Fibroblast of upper back skin (primary cell): ENCODE results near the gene LGALSL.
"Not testable (repeated sequence)": the region's sequence is repeated elsewhere in the genome, so short reads cannot be mapped to it uniquely, and the experiment has no call there.

Experiments used
- DNase-seq: peaks from one replicate; pipeline ENCODE4 v3.0.0-alpha.2; 2013

LGALSL gene

DNA sequence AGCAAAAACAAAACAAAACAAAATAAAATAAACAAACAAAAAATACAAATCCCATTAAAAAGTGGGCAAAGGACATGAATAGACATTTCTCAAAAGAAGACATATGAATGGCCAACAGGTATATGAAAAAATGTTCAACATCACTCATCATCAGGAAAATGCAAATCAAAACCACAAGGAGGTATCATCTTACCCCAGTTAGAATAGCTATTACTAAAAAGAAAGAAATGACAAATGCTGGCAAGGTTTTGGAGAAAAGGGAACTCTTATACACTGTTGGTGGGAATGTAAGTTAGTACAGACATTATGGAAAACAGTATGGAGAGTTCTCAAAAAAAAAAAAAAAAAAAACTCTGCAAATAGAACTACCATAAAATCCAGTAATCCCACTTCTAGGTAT lies 8.0 kb upstream of the LGALSL start:
- not testable (repeated sequence) for DNase-seq

DNA sequence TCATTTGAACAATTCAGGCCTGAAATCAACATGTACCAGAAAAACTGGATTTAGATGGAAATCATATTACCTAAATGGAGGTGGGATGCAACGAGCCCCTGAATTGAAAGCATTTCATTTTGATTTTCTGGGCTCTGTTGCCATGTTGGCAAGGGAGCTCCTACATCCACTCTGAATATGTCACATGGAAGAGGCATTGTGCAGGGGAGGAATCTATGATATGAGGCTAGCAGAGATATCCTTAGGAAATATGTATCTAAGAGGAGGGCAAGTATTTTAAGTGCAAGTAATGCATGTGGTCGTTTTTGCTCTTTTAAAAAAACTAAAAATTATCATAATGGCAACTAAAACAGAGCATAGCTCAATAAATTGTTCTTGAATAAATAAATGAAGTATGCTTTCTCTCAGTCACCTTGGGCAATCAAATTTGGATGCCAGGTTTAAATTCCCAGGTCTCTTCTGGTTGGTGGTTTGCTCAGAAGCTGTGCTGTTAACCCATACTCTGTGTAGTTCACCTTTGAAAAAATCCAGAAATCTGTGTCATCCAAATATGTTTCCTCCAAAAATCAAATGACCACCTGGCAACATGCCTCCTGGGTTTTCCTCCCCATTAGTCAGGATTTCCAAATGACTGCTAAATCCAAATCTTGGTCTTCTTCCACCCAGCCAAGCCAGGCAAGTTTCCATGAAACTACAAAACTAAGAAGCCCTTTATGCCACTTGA lies 6.5 kb upstream of the LGALSL start:
- peak; percentile 41 for DNase-seq

DNA sequence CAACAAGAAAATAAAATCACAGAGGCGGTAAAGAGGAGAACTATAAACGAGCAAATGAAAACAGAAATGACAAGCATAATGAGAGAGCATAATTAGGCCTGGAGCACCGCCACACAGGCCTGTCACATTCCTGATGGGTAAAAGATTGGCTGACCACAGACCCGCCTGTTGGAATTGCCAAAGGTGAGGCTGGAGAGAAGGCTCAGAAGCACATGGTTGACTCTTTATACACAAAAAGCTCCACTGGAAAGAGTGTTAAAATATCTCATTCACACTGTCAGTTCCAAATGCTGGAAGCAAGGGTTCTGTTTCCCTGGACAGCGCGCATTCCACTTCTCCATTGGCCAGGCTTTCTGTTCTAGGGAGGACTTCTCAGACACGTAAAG lies 5.9 kb upstream of the LGALSL start:
- no peak for DNase-seq

DNA sequence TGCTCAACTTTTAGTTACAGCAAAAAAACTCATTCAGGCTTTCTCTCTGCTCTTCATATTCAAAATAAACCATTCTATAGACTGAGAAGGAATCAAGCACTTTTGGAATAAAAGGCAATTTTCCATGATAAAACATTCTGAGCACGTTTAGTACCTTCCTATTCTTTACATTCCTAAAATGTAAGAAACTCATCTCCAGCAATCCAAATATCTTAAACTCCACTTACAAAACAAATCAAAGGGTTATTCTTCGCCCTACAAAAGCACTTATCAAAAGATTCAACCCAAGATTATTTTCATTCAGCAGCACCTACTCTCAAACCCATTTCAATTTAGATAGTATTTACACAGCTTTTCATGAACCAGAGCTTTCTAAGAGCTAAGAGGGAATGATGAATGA lies 2.9 kb upstream of the LGALSL start:
- no peak for DNase-seq

DNA sequence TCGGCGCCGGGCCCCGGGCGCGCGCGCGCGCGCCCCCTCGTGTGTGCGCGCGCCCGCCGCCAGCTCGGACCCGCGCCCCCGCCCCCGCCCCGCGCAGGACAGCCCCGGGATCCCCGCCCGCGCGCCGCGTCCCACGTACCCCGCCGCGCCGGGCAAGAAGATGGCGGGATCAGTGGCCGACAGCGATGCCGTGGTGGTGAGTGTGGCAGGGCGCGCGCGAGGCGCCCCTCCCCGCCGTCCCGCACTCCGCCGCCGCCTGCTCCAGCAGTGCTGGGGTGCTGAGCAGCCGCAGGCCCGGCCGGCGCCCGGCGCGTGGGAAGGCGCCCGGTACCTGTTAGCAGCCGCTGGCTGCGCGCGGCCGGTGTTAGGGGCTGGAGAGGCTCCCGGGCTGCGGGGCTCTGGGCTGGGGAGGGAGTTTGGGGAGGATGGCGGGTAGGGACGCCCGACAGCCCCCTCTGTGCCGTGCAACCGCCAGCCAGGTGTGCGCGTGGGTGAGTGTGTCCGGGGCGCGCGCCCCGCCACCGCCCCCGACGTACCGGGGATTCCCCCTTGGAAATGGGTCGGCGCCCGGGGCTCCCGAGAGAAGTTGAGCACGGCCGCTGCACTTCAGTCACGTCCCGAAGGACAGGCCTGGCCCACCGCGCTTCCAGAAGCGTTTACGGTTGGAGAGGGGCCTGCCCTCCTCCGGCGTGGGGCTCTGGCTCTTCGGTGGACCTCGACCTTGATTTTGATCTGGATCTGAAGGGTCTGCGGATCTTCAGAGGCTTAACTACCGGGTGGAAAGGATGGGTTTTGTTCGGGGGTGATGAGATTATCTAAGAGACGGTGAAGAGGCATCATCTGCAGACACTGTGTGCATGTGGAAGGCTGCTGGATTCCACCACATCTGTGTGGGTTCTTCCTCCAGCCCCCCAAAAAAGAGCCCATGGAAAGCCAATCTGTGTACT lies 697 bp downstream of the LGALSL start:
- DNase-seq = peak; percentile 28

DNA sequence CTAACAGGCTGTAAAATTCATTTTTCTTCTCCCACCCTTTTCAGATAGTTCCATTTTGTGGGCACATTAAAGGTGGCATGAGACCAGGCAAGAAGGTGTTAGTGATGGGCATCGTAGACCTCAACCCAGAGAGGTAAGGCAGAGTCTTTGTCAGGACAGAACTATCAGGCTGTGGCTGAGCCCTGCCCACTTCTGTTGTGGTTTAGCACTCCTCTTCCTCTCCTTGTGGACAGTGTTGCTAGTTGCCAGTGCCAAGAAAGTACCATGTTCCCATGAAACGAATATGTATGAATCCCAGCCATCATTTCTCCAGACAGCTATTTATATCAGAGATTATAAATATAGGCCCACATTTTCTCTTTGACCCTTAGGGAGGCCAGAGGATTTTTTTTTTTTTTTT lies 1.6 kb downstream of the LGALSL start:
- no peak for DNase-seq

DNA sequence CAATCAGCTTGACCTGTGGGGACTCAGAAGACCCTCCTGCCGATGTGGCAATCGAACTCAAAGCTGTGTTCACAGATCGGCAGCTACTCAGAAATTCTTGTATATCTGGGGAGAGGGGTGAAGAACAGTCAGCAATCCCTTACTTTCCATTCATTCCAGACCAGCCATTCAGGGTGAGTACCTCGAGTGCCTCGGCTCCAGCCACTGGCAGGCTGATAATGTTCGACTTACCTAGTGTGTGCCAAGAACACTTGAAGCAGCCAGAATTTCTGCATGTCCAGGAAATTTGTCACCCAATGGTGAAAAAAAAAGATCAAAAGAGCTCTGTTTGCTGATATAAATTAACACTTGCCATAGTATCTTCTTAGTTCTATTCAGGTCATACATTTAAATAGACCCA lies 2.3 kb downstream of the LGALSL start:
- DNase-seq = no peak

DNA sequence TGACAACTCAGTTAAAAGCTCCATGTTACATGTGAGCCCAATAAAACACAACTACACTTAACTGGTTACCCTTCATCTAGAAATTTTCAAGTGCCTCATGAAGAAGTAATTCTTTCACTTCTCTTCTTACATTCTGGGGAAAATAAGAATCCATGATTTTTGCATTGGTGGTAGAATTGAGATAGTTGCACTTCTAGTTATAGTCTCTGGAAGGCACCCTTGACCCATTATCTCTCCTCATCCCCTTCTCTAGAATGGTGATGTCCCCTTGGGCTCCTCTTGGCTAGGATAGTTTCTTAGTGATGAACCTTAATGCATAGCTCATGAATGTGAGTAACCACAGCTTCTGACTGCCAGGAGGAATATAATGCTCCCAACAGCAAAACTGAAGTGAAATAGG lies 3.6 kb downstream of the LGALSL start:
- no peak for DNase-seq

DNA sequence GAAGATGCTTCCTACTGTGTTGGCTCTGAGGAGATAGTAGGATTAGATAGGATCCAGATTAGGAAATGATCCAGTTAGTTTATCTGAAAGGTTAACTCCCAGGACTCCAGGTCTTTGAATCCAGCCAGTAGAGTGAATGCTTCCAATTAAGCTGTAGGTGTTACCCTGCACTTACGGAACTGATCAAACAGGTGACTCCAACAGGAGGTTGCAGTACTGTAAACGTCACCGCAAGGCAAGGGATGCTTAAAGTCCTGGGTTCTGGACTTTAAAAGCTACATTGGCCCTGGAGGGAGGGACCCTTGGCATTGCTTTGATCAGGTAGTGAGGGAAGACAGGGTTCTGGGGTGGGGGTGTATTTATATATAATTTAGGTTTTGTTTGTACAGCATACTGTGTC lies 5.6 kb downstream of the LGALSL start:
- no peak for DNase-seq

DNA sequence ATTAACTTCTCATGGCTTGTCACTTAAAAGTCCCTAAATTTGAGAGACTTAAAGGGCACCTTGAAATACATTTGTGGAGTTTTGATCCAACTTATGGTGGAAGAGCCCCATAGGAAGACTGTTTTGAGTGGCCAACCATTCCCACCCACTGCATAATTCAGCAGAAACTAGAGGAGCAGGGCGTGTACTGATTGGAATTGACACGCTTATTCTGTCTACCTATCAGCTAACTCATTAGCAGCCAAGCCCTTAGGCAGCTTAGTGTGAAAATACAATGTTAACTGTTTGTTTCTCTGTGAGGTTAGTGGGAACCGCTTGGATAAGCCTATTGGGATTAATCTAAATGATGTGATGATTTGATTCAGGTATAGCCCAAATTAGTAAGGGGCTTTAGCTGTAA lies 6.4 kb downstream of the LGALSL start:
- no peak for DNase-seq

DNA sequence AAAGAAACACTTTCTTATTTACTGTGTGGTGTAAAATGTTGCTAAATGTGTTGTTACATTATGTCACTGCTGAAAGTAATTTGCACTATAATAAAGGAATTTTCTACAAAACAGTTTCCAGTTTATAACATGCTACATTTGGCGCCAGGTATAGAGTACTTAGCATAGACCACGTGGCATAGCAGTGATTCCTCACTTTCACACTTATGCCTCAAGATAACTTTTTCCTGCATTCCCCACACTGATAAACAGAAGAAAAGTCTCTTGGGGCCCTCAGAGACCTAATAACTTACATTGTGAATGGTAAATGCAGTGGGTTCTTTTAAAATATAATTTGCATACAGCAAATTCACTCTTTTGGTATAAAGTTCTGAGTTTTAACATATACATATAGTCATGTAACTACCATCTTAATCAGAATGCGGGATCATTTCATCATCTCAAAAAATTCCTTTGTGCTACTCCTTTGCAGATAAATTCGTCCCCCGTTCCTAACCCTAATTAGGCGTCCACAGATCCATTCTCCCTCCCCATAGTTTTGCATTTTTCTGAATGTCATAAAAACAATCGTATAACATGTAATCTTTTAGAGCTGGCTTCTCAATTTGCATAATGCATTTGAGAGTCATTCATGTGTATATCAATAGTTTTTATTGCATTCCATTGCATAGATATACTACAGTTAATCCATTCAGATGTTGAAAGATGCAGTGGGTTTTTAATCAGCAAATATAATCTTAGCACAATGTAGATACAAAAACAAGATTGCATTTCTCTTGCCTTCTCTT lies 7.5 kb downstream of the LGALSL start:
- no peak for DNase-seq

DNA sequence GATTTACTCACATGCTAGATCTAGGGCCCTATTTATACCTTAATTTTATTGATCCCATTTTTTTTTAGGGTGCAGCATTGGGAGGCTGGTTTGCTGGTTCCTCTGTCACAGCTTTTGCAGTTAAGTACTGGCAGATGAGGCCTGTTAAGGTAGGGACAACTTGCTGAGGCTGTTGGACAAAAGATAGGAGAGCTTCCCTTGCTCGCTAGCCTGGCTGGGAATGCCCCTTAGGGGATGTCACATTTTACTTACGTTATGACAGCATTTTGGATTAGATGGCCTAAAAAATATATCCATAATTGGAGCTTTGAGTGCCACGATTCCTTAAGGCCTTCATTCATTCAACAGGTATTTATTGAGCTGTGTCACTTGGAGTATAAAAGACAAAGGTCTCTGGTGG lies 8.2 kb downstream of the LGALSL start:
- no peak for DNase-seq

DNA sequence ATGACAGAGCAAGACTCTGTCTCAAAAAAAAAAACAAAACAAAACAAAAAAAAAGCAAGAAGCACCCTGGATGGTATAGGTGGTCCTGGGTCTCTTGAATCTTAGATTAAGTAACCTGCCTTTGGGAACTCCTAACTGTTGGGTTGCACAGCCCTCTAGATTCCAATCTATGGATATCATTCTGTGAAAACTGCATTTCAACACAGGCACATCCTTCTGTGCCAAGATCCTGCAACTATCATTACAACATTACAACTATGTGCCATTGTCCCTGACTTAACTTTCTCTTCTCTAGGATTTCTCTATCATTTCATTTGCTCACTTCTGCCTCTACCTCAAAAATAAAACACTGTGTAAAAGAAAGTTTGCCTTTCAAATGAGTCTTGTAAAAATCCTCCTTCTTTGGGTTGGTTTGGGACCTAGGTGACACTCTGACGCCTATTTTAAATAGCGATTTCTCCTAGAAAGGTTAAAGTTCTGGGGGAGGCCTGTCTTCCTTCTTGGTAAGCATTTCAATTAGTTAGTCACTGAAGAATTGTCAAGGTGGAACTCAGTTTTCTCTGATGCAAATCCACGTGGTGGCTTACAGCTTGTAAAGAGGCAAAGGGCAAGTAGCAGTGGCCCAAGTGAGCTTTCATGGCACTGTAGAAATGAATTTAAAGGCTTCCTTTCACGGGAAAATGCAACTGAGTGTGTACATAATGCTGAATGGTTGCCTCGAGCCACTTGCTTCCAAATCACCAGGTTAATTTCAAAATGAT lies 9.2 kb downstream of the LGALSL start:
- DNase-seq = peak; percentile 34

DNA sequence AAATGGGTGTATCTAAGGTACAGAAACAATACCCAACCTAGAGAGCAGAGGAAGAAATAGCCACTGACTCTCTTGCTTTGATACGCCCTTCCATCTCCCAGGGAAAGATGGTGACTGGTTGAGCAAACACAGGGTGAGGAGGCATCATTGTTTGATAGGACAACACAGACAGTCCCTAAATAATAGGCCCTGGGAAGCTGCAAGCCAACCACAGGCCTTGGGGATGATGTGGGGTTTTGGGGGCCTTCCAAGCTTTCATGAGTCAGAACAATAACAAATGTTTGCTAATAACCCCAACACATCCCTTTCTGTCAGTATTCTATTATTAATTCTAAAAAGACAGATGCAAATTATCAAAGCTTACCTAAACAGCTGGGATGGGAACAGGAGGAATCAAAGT lies 9.8 kb downstream of the LGALSL start:
- DNase-seq = peak; percentile 62

DNA sequence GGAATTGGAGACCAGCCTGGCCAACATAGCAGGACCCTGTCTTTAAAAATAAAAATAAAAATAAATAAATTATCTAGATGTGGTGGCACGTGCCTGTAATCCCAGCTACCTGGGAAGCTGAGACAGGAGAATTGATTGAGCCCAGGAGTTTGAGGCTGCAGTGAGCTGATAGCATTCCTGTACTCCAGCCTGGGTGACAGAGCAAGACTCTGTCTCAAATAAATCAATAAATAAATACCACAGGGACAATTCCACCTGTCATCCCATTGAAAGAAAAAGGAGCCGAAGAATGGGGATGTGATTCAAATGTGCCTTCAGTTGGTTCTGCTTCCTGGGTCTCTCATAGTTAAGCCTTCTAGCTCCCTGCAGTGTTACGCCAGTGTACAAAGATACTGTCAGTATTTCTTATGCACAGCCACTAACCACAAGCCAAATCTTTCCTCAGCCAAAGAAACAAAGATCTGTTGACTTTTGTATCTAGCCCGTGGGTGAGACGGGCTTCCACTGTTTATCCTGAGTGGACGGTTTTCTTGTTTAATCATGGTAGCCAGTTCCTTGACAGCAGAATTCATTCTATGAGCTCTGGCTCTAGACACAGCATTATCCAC lies 12.6 kb downstream of the LGALSL start:
- no peak for DNase-seq

DNA sequence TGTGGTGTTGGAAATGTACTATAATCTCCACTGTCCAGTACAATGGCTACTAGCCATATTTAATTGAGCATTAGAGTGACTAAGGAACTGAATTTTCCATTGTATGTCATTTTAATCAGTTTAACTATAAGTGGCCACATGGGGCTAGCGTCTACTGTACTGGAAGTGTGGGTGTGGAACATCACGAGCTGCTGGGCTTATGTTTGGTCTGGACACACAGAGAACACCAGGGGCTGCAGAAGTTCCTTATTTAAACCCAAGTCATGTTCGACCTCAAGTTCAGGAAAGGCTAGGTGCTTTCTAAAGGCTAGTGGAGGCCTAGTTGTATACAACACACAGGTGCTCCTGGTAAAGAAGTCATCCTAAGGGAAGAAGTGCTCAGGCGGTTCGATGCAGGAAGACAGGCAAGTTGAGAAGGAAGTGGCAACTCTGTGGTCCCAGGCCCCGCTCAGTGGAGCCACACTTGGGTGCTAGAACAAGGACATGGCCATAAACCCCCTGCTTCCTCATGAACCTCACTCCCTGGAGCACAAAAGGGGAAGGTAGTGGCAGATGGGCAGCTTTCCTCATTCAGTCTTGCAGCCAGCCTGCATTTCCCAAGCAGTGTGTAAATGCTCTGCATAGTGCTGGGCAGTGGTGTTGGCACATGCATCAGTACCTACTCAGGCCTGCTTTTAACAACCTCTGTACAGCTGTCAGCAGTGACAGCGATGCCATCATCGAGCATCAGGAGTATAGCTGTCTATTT lies 13.3 kb downstream of the LGALSL start:
- no peak for DNase-seq

DNA sequence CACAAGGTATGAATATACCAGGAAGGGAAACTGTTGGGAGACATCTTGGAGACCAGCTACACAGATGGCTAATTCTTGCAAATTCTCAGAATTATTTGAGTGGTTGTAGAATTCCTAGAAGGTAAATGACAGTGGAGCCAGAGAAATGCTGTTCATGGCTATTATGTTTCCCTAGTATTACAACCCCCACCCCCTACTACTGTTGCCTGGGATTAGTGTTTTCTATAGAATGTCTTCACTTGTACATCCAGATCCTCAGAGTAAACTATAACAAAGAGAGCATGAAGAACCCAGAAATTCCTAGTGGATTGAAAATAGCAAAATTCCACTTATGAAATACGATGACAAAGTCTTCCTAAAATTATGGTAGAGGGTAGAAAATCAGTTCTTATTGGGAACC lies 15.3 kb downstream of the LGALSL start:
- DNase-seq = no peak

DNA sequence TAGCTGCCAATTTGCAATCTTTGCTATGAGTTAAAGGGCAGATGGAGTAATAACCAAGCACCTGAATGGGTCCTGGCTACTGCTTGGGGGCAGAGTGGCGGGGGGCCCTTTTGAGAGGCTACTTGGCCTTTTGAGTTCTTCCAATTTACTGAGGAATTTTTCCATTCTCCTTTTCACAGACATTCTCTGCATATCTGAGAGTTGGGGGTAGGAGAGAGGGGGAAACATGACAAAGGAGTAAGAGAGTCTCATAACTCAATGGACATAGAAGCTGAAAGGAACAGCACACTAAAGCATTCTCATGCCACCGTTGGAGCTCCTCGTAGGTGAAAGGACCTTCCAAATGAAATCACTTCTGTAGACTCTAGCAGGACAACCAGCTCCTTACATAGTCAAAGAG lies 16.1 kb downstream of the LGALSL start:
- no peak for DNase-seq

DNA sequence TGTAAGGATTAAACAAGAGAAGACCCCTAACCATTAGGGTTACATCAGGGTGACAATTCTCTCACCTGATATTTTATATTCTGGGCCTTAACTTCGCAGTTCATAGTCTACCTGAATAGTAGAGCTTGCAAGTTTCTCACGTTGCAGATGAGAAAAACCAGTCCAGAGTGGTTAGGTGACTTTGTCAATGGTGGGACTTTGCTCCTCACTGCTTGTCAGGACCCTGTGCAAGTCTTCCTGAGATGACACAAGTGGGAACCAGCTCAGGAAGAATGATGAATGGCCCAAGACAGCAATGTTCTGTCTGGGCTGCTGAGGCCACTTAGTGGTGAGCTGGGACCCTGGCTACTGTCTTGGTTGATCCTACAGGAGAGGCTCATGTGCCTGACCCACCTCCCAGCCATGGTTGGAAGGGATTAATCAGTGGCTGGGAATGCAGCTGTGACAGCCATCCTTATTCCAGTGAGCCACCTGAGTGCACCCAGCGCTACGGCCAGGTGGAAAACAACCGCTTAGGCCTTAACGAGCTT lies 16.9 kb downstream of the LGALSL start:
- no peak for DNase-seq

DNA sequence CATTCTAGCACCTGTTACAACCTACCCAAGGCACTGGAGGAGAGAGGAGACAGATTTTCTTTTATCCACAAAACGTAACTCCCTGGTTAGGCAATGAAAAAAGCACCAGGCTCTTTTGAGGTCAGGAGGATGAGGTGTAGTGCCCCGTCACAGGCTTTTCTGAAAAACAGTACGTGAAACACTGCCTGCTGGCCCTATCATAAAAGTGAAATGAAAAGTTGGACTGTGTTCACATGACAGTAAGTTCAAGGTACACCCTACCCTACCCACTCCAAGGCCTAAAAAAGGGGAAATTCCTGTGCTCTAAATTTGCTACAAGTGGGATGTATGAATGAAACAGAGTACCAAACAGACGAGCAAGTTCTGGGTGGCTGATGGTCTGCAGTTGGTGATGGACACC lies 17.6 kb downstream of the LGALSL start:
- no peak for DNase-seq

DNA sequence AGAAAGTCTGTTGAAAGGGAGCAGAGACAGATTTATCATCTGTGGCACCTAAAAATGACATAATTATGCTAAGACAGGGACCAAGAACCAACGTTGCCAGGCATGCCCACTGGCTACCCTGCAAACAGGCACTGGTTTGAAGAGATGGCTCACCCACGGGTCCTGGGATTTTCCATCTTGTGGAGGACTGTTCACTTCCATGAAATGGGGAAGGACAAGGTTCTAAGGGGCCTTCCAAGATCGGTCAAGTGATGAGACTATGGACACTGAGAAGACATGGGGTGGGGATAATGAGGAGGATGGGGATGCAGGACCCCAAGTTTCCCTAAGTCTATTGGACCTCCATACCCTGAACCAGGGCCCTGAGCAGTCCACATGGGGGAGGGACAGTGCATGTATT lies 18.9 kb downstream of the LGALSL start:
- DNase-seq = no peak
